IMR-90 (cell line): ENCODE data around the gene NEURL1B. TPM values are rescaled to one million over a fixed set of nuclear protein-coding genes. Genes with fewer than 3 reads are reported as not detected.

ENCODE experiments used
- ATAC-seq: fragments of 200-7000 bp; cut with Tn5 transposase; 2 replicates; pipeline ENCODE4 v1.9.1; 2020; ENCODE audit warnings: low read depth, mild to moderate bottlenecking, moderate library complexity
- BruUV-seq: library from RNA; stranded (reverse); fragments of 400-500 nt; replicated peaks from 2 replicates; lab custom pipeline; 2021; lab: Mats Ljungman, UMichigan
- CTCF ChIA-PET: fragments of 300-600 bp; formaldehyde crosslinking; extraction: SDS; loops from one replicate; lab custom pipeline; 2021; ENCODE audit warnings: antibody characterized with exemption; lab: Yijun Ruan, JAX
- POLR2A ChIA-PET: fragments of 300-600 bp; sonication (Branson Sonifier 250); formaldehyde crosslinking; loops from one replicate; lab custom pipeline; 2022; ENCODE audit warnings: antibody characterized with exemption; ENCODE audit not compliant: unreplicated experiment; lab: Charles Lee
- DNase-seq: peaks from one replicate; pipeline ENCODE4 v3.0.0; 2013
- H2AFZ ChIP-seq: replicated peaks from 2 replicates; pipeline ENCODE3; 2013; ENCODE audit warnings: low read length, mild to moderate bottlenecking; ENCODE audit not compliant: poor library complexity
- H2AK5ac ChIP-seq: 2 replicates; pipeline ENCODE4 v1.6.1; 2013; ENCODE audit warnings: low read depth, low read length, inconsistent platforms
- H2AK9ac ChIP-seq: replicated peaks from 2 replicates; pipeline ENCODE3; 2013; ENCODE audit warnings: mild to moderate bottlenecking, low read depth, low read length, moderate library complexity; ENCODE audit not compliant: poor library complexity
- H2BK120ac ChIP-seq: 2 replicates; pipeline ENCODE4 v1.6.1; 2013; ENCODE audit warnings: low read depth, low read length, inconsistent platforms
- H2BK15ac ChIP-seq: 3 replicates; pipeline ENCODE4 v1.6.1; 2013; ENCODE audit warnings: low read depth, low read length, inconsistent platforms
- H2BK20ac ChIP-seq: 2 replicates; pipeline ENCODE4 v1.6.1; 2013; ENCODE audit warnings: low read depth, mild to moderate bottlenecking, inconsistent platforms, low read length, moderate library complexity
- H2BK5ac ChIP-seq: 2 replicates; pipeline ENCODE4 v1.6.1; 2013; ENCODE audit warnings: mild to moderate bottlenecking, low read depth, low read length, inconsistent platforms; ENCODE audit not compliant: poor library complexity, severe bottlenecking
- H3K14ac ChIP-seq: replicated peaks from 2 replicates; pipeline ENCODE4 v1.6.1; 2013; ENCODE audit warnings: low read depth, low read length, inconsistent platforms
- H3K18ac ChIP-seq: 2 replicates; pipeline ENCODE4 v1.6.1; 2013; ENCODE audit warnings: low read depth, low read length, control low read depth
- H3K23ac ChIP-seq: 2 replicates; pipeline ENCODE4 v1.6.1; 2013; ENCODE audit warnings: low read depth, low read length, inconsistent platforms
- H3K27ac ChIP-seq: 2 replicates; pipeline ENCODE4 v1.5.1; 2013; ENCODE audit warnings: mild to moderate bottlenecking, control low read depth, low read length; ENCODE audit not compliant: insufficient read depth
- H3K27me3 ChIP-seq: 2 replicates; pipeline ENCODE4 v1.6.1; 2013; ENCODE audit warnings: low read length; ENCODE audit not compliant: control insufficient read depth, insufficient read depth
- H3K36me3 ChIP-seq: 2 replicates; pipeline ENCODE4 v1.6.1; 2013; ENCODE audit warnings: low read length, mixed read lengths; ENCODE audit not compliant: control insufficient read depth, insufficient read depth
- H3K4ac ChIP-seq: 2 replicates; pipeline ENCODE4 v1.6.1; 2013; ENCODE audit warnings: low read depth, low read length, inconsistent platforms
- H3K4me1 ChIP-seq: 2 replicates; pipeline ENCODE4 v1.6.1; 2013; ENCODE audit warnings: low read length, mixed read lengths; ENCODE audit not compliant: control insufficient read depth, insufficient read depth
- H3K4me2 ChIP-seq: 2 replicates; pipeline ENCODE4 v1.6.1; 2013; ENCODE audit warnings: low read depth, mild to moderate bottlenecking, control low read depth, low read length, moderate library complexity
- H3K4me3 ChIP-seq: 2 replicates; pipeline ENCODE4 v1.5.1; 2013; ENCODE audit warnings: low read depth, mild to moderate bottlenecking, control low read depth, low read length, moderate library complexity; ENCODE audit not compliant: insufficient read depth
- H3K56ac ChIP-seq: 2 replicates; pipeline ENCODE4 v1.6.1; 2013; ENCODE audit warnings: low read length, inconsistent platforms; ENCODE audit not compliant: insufficient read depth; ENCODE audit errors: extremely low read depth
- H3K79me1 ChIP-seq, 2 experiments: 2 replicates each; pipeline ENCODE4 v1.6.1; 2013; ENCODE audit warnings: low read length in 2 of 2, inconsistent platforms in 1 of 2, low read depth in 1 of 2
- H3K9ac ChIP-seq: 2 replicates; pipeline ENCODE4 v1.6.1; 2013; ENCODE audit warnings: low read depth, low read length, control low read depth
- H3K9me1 ChIP-seq: 2 replicates; pipeline ENCODE4 v1.6.1; 2013; ENCODE audit warnings: low read length, inconsistent platforms; ENCODE audit not compliant: insufficient read depth
- H3K9me3 ChIP-seq: 2 replicates; pipeline ENCODE4 v1.6.1; 2013; ENCODE audit warnings: low read length; ENCODE audit not compliant: control insufficient read depth, insufficient read depth
- H4K20me1 ChIP-seq: 2 replicates; pipeline ENCODE4 v1.6.1; 2013; ENCODE audit warnings: low read length, inconsistent platforms; ENCODE audit not compliant: insufficient read depth
- H4K5ac ChIP-seq: 2 replicates; pipeline ENCODE4 v1.6.1; 2013; ENCODE audit warnings: mild to moderate bottlenecking, low read depth, low read length, control low read depth
- H4K8ac ChIP-seq, 2 experiments: 2 replicates each; pipeline ENCODE4 v1.6.1; 2013; ENCODE audit warnings: low read depth in 2 of 2, low read length in 2 of 2, control low read depth in 1 of 2, inconsistent platforms in 1 of 2
- H4K91ac ChIP-seq: 2 replicates; pipeline ENCODE4 v1.6.1; 2013; ENCODE audit warnings: low read depth, low read length, inconsistent platforms; ENCODE audit not compliant: insufficient read depth
- BHLHE40 ChIP-seq: fragments of 150-350 bp; IDR thresholded peaks from 2 replicates; pipeline ENCODE4 v1.6.1; 2016; ENCODE audit warnings: mild to moderate bottlenecking, low read depth, low read length
- CEBPB ChIP-seq: IDR thresholded peaks from 2 replicates; pipeline ENCODE4 v1.6.1; 2012; ENCODE audit warnings: low read depth, low read length, improper control_type of control experiment
- CHD1 ChIP-seq: IDR thresholded peaks from 2 replicates; pipeline ENCODE4 v1.6.1; 2012; ENCODE audit warnings: low read depth, low read length, improper control_type of control experiment
- CTCF ChIP-seq: conservative IDR thresholded peaks from 2 replicates; pipeline ENCODE4 v1.5.1; 2012; ENCODE audit warnings: mild to moderate bottlenecking, low read depth, low read length, improper control_type of control experiment
- MAFK ChIP-seq: IDR thresholded peaks from 2 replicates; pipeline ENCODE4 v1.6.1; 2012; ENCODE audit warnings: low read depth, low read length, improper control_type of control experiment
- MAZ ChIP-seq: IDR thresholded peaks from 2 replicates; pipeline ENCODE4 v1.6.1; 2012; ENCODE audit warnings: low read depth, mild to moderate bottlenecking, low read length, improper control_type of control experiment, moderate library complexity, borderline replicate concordance
- MXI1 ChIP-seq: IDR thresholded peaks from 2 replicates; pipeline ENCODE4 v1.6.1; 2012; ENCODE audit warnings: low read depth, mild to moderate bottlenecking, low read length, moderate library complexity, borderline replicate concordance
- POLR2A ChIP-seq: IDR thresholded peaks from 2 replicates; pipeline ENCODE4 v1.6.1; 2012; ENCODE audit warnings: mild to moderate bottlenecking, low read depth, low read length
- RAD21 ChIP-seq: IDR thresholded peaks from 2 replicates; pipeline ENCODE4 v1.6.1; 2012; ENCODE audit warnings: low read length, improper control_type of control experiment
- RCOR1 ChIP-seq: IDR thresholded peaks from 2 replicates; pipeline ENCODE4 v1.6.1; 2012; ENCODE audit warnings: mild to moderate bottlenecking, low read length, improper control_type of control experiment; ENCODE audit not compliant: insufficient replicate concordance
- RFX5 ChIP-seq: IDR thresholded peaks from 2 replicates; pipeline ENCODE4 v1.8.0; 2012; ENCODE audit warnings: low read depth, mild to moderate bottlenecking, low read length, moderate library complexity
- SMC3 ChIP-seq: fragments of 150-350 bp; IDR thresholded peaks from 2 replicates; pipeline ENCODE4 v1.6.1; 2016; ENCODE audit warnings: low read depth, mild to moderate bottlenecking, antibody characterized with exemption, low read length, moderate library complexity
- WGBS, 2 experiments: methylation state at CpG; one replicate each; pipeline versions ENCODE4 v1.1.5 to v1.1.7; 2013; ENCODE audit warnings: missing lambda C conversion rate in 2 of 2; ENCODE audit not compliant: insufficient read length in 1 of 2; ENCODE audit errors: extremely low coverage in 2 of 2; 5-methylcytosine and 5-hydroxymethylcytosine counted together
- dilution Hi-C: fragments of 300-500 bp; cut with HindIII; formaldehyde crosslinking; loops from one replicate; pipeline ENCODE4 v1.14.3; 2018; ENCODE audit warnings: low sequenced_read_pairs; ENCODE audit not compliant: unreplicated experiment
- in situ Hi-C: fragments of 300-500 bp; cut with MboI; formaldehyde crosslinking; loops from 3 replicates; pipeline ENCODE4 v1.14.3; 2019; ENCODE audit warnings: low sequenced_read_pairs, inconsistent platforms, mixed read lengths
- intact Hi-C: fragments of 100-400 bp; cut with micrococcal nuclease; formaldehyde crosslinking; loops from 2 replicates; pipeline ENCODE4 v1.10.0; 2022
- polyA plus RNA-seq, 3 experiments: library from polyadenylated mRNA; depleted of rRNA; stranded (reverse); fragments of >200 nt; gene quantifications; 2 replicates each; pipeline ENCODE4 v1.2.3, GENCODE V29; 2012; ENCODE audit warnings: low replicate concordance in 1 of 3
- total RNA-seq: library from RNA; depleted of rRNA; stranded (reverse); fragments of >200 nt; gene quantifications from 2 replicates; pipeline ENCODE4 v1.2.3, GENCODE V29; 2012

Gene NEURL1B
- total and polyA plus RNA-seq, 2 of the 4 experiments (the other 2 are of a cell fraction): 1.8 to 2.8 TPM

GRCh38 chr5:172626031-172626581, 15.0 kb upstream of the NEURL1B start (continued):
- no peak for TF ChIP-seq BHLHE40
- no peak for TF ChIP-seq MAFK
- no peak for TF ChIP-seq POLR2A
- TF ChIP-seq MXI1: no peak
- TF ChIP-seq RFX5: no peak

- no peak overlapping the region for H3K4me3 ChIP-seq
- no peak overlapping the region for H2AK9ac ChIP-seq
- H4K8ac ChIP-seq: no peak overlapping the region
Observed at GRCh38 chr5:172630082-172630481, 11.0 kb upstream of the NEURL1B start.

More at GRCh38 chr5:172630082-172630481, 11.0 kb upstream of the NEURL1B start:
- Histone ChIP-seq H2BK5ac (no peak overlapping the region), H3K56ac (no peak overlapping the region), H3K18ac (no peak overlapping the region), H3K4me1 (no peaks in the 10 kb centered on the region), H4K91ac (no peak overlapping the region), H2BK20ac (no peak overlapping the region), H3K79me1 (no peaks in the 10 kb centered on the region), H3K27ac (no peak overlapping the region), H2BK120ac (no peak overlapping the region), H2AFZ (no peak overlapping the region), H2BK15ac (no peak overlapping the region), H4K5ac (no peak overlapping the region), H3K4ac (no peak overlapping the region), H2AK5ac (no peak overlapping the region), H4K20me1 (no peaks in the 10 kb centered on the region), H3K9ac (no peak overlapping the region), H3K23ac (no peak overlapping the region), H3K27me3 (peaks cover 58% of the 10 kb centered on the region), H3K14ac (no peak overlapping the region), H3K4me2 (no peak overlapping the region), H3K9me3 (no peaks in the 10 kb centered on the region), H3K9me1 (no peaks in the 10 kb centered on the region), H3K36me3 (no peaks in the 10 kb centered on the region)
- no TSS peak for BruUV-seq
- no peak for ATAC-seq
- ChIA-PET CTCF (no interaction called here), POLR2A (no interaction called here)
- intact Hi-C loops: no loop called here
- 100% methylated on average over 2 of the region's 5 CpGs; no CpG with 5 or more reads in 1 of the 2 experiments for WGBS, 2 experiments
- in situ Hi-C loops: no loop called here
- no peak for DNase-seq
- dilution Hi-C loops: no loop called here
- TF ChIP-seq POLR2A: no peak
- no peak for TF ChIP-seq RAD21
- no peak for TF ChIP-seq CHD1
- TF ChIP-seq CTCF: no peak
- TF ChIP-seq SMC3: no peak
- TF ChIP-seq CEBPB: no peak
- no peak for TF ChIP-seq MAZ
- TF ChIP-seq RCOR1: no peak
- no peak for TF ChIP-seq MXI1
